KOPT-K1 (cell line): ENCODE results near the gene LIMK2.

Source experiments
- H3K27ac ChIP-seq: fragments of 200-600 bp; sonication (generic); 2 replicates; pipeline ENCODE4 v1.5.1; 2016; ENCODE audit warnings: antibody characterized with exemption, mild to moderate bottlenecking, low read depth, low read length; ENCODE audit not compliant: poor library complexity, severe bottlenecking
- H3K36me3 ChIP-seq: fragments of 200-600 bp; sonication (generic); 2 replicates; pipeline ENCODE4 v1.5.1; 2017; ENCODE audit warnings: antibody characterized with exemption, mild to moderate bottlenecking, low read length, moderate library complexity; ENCODE audit not compliant: insufficient read depth
- H3K9me3 ChIP-seq: fragments of 200-600 bp; sonication (generic); 2 replicates; pipeline ENCODE4 v1.5.1; 2017; ENCODE audit warnings: antibody characterized with exemption, low read length, mild to moderate bottlenecking; ENCODE audit not compliant: insufficient read depth, poor library complexity, severe bottlenecking

Gene LIMK2

GRCh38 chr22:31271026-31271425 lies 58.9 kb downstream of the LIMK2 start:
- H3K36me3 ChIP-seq = peaks cover 94% of the 10 kb centered on the region

GRCh38 chr22:31271485-31271884 lies 59.4 kb downstream of the LIMK2 start:
- Histone ChIP-seq H3K27ac (no peak overlapping the region), H3K36me3 (peaks cover 92% of the 10 kb centered on the region), H3K9me3 (no peaks in the 10 kb centered on the region)

More at GRCh38 chr22:31271026-31271425, 58.9 kb downstream of the LIMK2 start:
- no peak overlapping the region for H3K27ac ChIP-seq
- H3K9me3 ChIP-seq = no peaks in the 10 kb centered on the region

GRCh38 chr22:31272522-31273446 lies 60.7 kb downstream of the LIMK2 start:
- peaks cover 89% of the 10 kb centered on the region for H3K36me3 ChIP-seq
- no peaks in the 10 kb centered on the region for H3K9me3 ChIP-seq
- no peak overlapping the region for H3K27ac ChIP-seq

- peaks cover 87% of the 10 kb centered on the region for H3K36me3 ChIP-seq
- H3K27ac ChIP-seq = no peak overlapping the region
- H3K9me3 ChIP-seq = no peaks in the 10 kb centered on the region
Observed at GRCh38 chr22:31274017-31274416, 61.9 kb downstream of the LIMK2 start.

GRCh38 chr22:31275018-31275417 lies 62.9 kb downstream of the LIMK2 start:
- Histone ChIP-seq H3K9me3 (no peaks in the 10 kb centered on the region), H3K27ac (no peak overlapping the region), H3K36me3 (peaks cover 82% of the 10 kb centered on the region)

- Histone ChIP-seq H3K36me3 (peaks cover 82% of the 10 kb centered on the region), H3K27ac (no peak overlapping the region), H3K9me3 (no peaks in the 10 kb centered on the region)
Observed at GRCh38 chr22:31275576-31275975, 63.5 kb downstream of the LIMK2 start.

- Histone ChIP-seq H3K9me3 (no peaks in the 10 kb centered on the region), H3K36me3 (peaks cover 78% of the 10 kb centered on the region)
Observed at GRCh38 chr22:31276426-31277167, 64.5 kb downstream of the LIMK2 start.

GRCh38 chr22:31277741-31278140 lies 65.6 kb downstream of the LIMK2 start:
- Histone ChIP-seq H3K9me3 (no peaks in the 10 kb centered on the region), H3K27ac (peak overlapping the region; percentile 77), H3K36me3 (peaks cover 69% of the 10 kb centered on the region)

More at GRCh38 chr22:31276426-31277167, 64.5 kb downstream of the LIMK2 start:
- H3K27ac ChIP-seq = no peak overlapping the region

- Histone ChIP-seq H3K27ac (peak overlapping the region; percentile 77), H3K36me3 (peaks cover 65% of the 10 kb centered on the region), H3K9me3 (no peaks in the 10 kb centered on the region)
Observed at GRCh38 chr22:31278151-31278621, 66.1 kb downstream of the LIMK2 start.

- peak overlapping the region; percentile 77 for H3K27ac ChIP-seq
- no peaks in the 10 kb centered on the region for H3K9me3 ChIP-seq
- H3K36me3 ChIP-seq = peaks cover 59% of the 10 kb centered on the region
Observed at GRCh38 chr22:31278626-31279326, 66.7 kb downstream of the LIMK2 start.

- peaks cover 54% of the 10 kb centered on the region for H3K36me3 ChIP-seq
- H3K27ac ChIP-seq = peak overlapping the region; percentile 77
- H3K9me3 ChIP-seq = no peaks in the 10 kb centered on the region
Observed at GRCh38 chr22:31279327-31279669, 67.2 kb downstream of the LIMK2 start.

- Histone ChIP-seq H3K36me3 (peaks cover 48% of the 10 kb centered on the region), H3K9me3 (no peaks in the 10 kb centered on the region), H3K27ac (peak overlapping the region; percentile 77)
Observed at GRCh38 chr22:31279821-31280505, 67.9 kb downstream of the LIMK2 start.

- H3K27ac ChIP-seq = no peak overlapping the region
- H3K36me3 ChIP-seq = peaks cover 32% of the 10 kb centered on the region
- no peaks in the 10 kb centered on the region for H3K9me3 ChIP-seq
Observed at GRCh38 chr22:31281733-31282132, 69.6 kb downstream of the LIMK2 start.

- H3K36me3 ChIP-seq = peaks cover 23% of the 10 kb centered on the region
Observed at GRCh38 chr22:31282748-31283468, 70.8 kb downstream of the LIMK2 start.

More at GRCh38 chr22:31282748-31283468, 70.8 kb downstream of the LIMK2 start:
- no peaks in the 10 kb centered on the region for H3K9me3 ChIP-seq
- H3K27ac ChIP-seq = no peak overlapping the region
